HG02981 (cell line): ENCODE measurements around the gene ZFYVE28.

Experiments
- ATAC-seq: cut with Tn5 transposase; IDR thresholded peaks from one replicate; pipeline ENCODE4 v1.9.1; 2021; ENCODE audit warnings: mild to moderate bottlenecking, moderate library complexity; ENCODE audit not compliant: unreplicated experiment

The ZFYVE28 gene

DNA sequence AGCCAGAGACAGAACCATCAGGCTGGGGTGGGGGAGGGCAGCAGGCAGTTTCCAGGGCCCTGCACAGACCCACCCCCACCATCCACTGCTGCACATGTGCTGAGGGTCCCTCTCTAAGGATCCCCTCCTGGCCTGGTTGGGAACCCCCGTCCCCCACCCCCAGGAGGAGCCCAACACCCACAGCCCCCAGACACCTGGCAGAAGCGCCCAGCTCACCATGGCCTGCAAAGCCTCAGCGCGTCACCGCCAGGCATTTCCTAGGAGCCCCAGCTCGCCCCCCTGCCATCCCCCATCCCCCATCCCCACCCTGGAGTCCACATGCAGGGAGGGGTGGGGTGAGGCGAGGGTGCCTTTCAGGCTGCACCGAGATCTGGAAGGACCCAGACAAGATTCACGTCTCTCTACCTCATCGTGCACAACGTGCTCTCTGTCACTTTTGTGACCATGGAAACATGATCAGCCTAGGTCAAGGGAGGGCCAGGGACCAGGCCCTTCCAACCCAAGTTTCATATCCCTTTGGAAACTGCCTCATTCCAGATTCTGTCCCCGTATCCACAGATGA, 165.8 kb downstream of the ZFYVE28 start:
- no peak for ATAC-seq

DNA sequence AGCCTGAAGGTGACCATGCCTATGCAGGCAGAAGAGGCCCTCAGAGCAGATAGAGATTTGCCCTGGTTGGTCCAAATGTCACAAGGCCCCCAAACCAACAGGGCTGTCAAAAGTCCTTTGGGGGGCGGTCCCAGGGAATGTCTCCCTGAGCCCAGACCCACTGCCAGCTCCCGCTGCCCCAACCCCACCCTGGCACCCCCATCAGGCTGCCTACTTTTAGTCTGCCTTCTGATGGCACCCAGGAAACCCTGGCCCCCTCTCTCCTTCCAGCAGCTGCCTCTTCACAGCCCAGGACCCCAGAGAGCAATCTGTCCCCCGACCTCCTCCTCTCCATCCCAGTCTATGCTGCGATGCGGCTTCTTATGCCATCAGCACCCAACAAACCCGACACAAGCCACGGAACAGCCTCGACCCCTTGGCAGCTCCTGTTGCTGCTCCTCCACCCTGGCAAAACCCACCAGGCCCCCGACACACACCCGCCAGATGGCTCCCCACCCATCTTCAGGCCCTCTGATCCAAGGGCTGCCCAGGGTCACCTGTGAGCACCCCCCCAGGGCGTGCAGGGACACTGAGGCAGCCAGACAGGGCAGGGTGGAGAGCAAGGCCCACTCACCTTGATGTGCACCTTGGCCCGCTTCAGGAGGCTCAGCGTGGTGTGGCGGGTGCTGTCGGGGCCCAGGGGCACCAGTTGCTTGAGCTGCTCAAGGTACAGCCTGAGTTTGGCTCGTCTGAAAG, 166.5 kb downstream of the ZFYVE28 start:
- no peak for ATAC-seq

DNA sequence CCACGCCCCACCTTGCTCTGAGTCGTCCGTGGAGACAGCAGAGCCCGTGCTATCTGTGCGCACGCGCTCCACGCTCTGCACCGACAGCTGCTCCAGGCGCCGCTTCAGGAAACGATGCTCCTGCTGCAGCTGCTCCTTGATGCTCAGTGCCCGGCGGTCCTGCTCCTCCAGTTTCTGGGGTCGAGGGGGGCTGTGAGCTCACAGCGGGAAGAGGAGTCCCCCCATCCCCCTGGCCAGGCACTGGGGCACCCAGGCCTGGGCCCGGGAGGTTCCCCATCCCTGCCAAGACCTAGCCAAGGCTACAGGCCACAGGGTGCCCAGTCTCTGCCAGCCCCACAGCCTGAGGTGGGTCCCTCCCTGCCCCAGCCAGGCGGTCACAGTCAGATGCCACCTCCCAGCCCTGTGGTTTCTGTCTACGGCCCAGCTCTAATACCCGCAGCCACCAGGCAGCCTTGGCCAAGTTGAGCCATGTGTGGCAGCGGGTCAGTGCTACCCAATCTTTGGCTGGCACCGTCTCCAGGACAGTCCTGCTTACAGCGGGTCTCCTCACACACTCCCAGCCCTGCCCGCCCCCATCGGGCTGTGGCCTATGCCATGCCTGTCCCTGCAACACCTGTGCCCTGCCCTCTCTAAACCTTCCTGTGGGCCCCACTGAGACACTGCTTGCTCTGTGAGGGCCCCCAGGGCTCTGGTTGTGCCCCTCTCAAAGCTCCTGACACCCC, 167.2 kb downstream of the ZFYVE28 start:
- ATAC-seq: no peak

DNA sequence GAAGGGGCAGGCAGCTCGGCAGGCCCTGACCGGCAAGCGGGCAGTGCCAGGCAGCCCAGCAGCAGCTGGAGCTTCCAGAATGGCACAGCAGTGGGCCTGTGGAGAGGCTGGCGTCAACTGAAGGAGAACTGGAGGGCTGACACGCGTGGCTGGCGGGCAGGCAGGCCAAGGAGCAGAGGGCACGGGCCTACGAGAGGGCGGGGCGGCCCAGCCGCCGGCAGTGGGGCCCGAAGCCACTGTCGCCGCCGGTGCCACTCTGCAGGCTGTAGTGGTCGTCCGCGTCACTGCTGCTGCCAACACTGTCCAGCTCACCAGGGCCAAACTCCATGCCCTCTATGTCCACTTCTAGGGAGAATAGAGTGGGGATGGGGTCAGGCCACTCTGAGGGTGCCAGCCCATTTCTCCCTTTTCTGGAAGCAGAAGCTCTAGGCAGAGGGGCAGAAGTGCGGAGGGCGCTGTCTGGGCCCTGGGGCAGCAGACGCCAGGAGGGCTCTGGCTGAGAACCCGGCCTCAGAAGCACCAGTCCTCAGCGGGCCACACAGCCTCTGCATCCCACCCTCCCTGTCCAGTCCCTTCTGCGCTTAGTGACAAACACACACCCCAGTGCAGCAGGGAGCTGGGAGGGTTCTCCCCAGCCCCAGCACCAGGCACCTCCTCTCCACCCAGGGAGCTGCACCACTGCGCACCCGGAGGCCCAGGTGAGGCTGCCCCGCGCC, 167.9 kb downstream of the ZFYVE28 start:
- no peak for ATAC-seq

DNA sequence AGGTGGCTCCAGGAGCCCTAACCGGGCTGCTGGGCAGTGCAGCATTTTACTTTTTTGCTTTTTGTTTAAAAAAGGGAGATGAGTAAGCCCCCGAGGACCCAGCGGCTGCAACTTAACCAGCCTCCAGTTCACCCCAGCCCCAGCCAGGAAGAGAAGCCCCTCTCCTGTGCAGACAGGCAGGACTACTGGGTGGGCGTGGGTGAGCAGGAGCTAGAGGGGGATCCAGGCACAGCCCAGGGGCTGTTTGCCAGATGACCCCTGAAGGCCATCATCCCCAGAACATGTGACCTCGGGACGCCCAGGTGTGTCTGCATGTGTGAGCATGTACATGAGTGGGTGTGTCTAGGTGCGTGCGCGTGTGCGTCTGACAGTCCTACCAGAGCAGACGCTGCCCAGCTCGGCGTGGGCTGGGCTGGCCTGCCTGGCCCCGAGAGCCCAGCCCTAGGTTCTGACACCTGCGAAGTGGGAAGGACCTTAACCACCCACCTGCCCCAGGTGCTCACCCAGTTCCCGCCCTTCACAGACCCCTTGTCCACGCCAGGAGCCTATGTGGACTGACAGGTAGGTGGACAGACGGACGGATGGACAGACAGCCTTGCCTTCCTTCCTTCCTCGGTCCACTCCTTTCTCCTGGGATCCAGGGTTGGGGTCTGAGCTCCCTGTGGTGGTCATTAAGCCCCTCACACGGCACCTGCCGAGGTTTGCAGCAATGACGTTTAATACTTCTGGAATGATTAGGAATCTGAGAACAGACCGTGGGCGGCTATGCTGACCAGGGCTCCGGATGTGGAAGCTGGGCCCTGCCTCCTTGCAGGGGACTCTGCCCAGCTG, 168.7 kb downstream of the ZFYVE28 start:
- ATAC-seq: no peak

DNA sequence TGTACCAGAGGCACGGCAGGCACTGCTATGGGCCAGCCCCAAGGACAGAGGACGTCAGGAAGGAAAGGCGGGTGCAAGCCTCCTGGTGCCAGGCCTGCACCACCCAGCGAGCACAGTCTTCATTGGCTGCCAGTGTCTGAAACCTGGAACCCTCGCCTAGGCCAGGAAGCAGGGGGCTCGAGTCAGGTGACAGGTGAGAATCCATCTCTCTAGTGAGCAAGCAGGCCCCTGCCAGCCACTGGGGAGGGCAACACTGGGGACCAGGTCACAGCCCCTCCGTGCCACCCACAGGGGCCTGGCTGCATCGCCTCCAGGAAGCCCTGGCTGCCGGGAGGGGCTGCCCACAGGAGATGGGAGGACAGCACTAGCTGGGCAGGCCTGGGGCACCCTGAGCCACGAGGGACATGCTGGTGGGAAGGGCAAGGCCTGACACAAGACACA, 169.6 kb downstream of the ZFYVE28 start:
- ATAC-seq: no peak

DNA sequence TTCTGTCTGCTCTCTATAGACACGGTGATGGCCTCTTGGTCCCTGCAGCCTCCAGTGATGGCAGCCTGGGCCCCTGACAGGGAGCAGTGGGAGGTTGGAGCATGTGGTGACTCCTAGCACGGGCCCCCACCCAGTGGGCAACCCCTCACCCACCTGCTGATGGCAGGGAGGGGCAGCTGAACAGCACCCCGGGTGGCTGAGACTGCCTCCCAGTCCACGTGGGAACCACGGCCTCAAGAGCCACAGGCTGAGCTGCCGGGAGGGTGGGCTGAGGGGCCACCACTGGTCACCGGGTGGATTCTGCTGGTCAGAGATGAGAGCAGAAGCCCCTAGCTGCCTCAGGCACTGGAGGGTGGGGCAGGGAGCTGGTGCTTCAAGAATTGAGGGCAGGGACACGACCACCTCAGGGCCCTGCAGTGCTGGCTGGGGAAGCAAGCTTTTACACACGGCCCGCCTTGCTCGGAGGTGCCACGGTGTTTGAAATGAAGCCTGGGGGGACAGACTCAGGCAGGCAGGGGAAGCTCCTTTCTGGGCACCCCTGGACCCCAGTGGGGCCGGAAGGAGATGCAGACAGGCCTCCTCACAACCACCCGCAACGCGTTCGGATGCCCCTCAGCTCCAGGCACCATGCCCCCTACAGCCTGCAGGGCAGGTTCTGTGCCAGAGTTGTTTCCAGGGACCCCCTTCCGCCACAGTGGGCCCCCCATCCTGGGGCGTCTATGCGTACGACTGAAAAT, 170.2 kb downstream of the ZFYVE28 start:
- ATAC-seq: no peak

DNA sequence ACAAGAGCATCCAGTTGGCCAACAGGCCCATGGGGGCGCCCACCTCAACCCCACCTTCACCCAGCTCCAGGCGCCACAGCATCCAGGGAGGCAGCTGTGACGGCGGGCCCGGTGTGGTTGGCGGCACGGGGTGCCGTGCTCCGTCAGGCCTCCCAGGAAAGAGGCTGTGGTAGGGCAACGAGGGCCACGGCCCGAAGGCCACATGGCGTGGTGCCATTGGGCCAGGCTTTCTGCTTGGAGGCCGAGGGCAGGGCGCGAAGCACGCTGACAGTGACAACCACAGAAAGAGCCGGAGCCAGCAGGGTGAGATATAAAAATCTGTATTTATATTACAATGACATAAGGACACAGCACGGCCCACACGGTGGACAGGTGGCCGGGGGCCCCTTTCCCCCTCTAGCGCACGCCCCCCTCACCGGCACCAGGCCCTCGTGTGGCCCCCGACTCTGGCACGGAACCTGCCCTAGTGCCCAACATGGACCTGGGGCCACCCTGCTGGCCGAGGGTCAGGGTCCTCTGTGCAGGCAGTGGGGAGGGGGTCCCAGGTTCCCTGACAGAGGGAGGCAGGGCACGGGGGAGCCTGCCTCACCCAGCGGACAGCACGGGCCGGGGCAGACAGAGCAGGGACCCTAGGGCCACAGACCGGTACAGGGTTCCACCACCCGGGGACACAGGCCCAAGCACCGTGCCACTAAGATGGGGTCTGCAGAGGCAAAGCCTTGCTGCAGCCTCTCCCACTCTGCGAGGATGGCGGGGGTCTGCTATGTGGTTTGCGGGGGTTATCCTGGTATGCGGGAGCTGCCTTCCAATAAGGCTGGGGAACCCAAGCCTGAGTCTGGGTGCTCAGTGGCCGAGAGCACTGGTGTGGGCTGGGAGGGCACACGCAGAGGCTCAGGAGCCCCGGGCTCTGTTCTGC, 171.1 kb downstream of the ZFYVE28 start:
- ATAC-seq: no peak

DNA sequence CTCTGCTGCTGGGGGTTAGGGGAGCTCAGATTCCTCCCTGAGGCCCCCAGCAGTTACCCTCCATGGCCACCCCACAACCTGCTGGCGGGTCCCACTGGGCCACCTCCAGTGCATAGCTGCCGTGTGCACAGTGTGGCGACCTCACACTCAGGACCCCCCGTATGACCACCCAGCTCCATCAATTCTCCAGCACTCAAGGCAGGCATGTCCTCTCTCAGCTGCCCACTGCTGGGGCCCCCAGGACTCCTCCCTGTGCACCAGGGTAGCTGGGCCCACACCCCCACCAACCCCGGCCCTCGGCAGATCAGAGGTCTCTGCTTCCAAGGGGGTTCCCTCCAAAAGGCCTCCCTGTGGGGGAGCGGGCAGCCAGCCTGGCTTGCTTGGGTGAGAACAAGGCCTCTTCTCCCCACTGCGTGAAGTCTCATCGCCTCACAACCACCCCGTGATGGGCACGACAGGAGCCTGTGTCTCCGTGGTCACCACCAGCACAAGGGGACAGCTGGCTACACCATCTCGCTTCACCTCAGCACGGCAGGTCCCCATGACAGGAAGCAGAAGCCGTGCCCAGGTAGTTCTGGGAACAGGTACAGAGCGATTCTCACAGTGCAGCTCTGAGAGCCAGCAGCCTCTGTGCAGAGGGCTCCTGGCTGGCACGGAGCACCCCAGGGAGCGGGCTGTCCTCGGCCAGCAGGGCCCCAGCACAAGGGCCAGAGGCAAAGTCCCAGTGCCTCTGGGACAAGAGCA, 171.9 kb downstream of the ZFYVE28 start:
- no peak for ATAC-seq

DNA sequence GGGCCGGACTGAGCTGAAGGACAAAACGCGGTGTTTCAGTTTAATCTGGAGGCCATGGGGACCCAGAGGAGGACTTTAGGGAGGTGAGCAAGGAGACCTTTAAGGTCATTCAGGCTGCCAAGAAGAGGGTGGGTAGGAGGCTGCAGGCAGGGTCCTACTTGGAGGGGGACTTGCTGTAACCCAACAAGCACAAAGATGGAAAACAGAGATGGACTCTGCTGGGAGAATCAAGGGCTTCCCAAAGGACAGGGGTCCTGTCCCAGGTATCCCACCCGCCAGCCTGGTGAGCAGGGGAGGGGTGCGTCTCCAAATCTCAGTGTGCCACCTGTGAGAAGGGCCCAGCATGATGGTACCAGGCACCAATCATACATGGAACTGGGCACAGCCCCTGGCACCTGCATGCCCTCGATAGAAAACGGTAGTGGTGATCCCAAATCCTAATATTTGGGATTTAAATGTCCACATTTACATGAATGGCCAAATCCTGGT, 172.6 kb downstream of the ZFYVE28 start:
- ATAC-seq: no peak

DNA sequence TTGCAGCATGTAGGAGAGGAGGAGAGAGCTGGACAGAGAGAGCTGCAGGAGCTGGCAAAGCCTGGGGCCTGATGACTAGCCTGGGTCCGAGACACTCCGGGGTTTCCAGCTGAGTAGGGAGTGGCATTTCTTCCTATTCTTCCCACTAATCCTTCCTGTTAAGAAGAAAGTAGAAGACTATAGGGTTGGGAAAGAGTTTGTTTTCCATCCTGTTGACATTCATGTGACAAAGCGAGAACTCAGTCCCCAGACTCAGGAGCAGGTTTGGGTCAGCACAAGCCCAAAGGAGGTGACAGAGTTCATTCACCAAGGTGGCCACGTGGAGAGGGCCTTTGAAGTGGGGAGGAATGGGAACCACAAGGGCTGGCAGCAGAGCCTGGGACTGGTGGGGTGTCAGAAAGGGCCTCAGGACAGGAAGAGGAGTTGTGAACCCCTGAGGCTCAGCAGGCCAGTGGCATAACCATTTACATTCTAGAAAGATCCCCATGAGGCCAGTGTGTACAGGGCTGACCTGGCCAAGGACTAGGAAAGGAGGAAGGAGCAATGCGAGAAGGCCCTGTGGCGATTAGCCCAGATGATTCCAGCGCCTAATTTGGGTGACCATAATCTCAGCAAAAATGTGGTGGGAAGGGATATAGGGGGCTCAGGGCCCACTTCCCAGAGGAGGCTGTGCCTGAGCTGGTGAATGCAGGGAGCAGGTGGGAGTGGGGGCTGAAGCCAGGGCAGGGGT, 173.2 kb downstream of the ZFYVE28 start:
- ATAC-seq: no peak

DNA sequence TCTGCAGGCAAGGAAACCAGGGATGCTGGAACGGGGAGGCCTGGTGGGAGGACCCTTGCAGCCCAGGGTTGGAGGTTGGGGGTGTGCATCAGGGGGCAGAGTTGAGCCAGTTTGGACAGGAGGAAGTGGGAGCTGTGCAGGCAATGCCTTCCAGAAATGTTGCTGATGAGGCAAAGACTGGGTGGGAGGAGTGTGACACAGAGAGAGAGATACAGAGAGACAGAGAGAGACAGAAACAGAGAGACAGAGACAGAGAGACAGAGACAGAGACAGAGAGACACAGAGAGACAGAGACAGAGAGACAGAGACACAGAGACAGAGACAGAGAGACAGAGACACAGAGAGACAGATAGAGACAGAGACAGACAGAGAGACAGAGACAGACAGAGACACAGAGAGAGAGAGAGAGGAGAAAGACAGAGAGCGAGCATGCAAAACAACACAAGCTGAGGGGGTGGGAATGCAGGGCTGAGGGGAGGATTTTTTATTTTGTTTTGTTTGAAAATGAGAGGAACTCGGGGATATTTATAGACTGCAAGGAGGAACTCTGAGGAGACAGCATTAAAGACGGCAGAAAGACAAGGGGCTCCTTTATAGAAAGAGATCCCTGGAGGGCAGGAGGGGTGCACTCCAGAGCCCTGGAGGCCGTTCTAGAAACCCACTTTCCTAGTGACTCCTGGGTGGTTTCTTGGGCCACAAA, 174.6 kb downstream of the ZFYVE28 start:
- ATAC-seq: no peak

DNA sequence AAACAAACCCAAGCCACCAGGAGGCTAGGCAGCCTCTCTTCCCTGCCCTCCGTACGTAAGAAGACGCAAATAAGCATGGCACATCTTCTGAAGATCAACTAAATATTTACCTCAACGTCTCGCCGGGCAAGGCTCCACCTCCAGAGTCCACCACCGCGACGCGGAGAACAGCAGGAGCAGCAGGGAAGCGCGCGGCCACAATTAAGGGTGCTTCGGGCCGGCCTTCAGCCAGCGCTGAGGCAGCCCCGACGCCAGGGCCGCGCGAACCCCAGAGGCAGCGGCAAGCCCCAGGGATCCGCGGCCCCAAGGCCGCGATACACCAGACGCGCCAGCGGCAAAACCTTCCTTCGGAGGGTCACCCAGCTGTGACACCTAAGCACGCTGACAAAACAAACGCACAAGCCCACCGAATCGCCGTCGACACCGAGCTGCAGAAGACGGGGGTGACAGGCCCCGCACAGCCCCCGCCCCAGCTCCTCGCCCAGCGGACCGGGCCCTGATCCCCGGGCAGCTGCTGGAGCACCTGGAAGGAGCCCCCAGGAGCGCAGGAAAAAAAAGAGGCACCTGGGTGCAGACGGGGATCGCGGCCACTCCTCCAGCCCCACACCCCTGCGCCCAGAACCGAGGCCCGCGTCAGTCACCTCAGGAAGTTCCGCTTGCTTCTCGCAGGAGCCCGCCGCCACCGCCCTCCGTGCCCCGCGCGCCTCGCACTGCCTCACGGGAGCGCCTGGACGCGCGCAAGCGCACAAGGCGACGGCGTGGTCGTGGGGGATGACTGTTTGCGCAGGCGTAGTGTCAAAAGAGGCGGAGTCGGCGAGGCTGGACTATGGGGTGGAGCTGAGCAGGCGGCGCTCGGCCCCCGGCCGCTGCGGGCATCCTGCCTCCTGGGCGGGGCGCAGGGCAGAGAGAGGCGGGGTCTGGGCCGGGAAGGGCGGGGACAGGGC, 176.8 kb downstream of the ZFYVE28 start, which contains the start of the genes HAUS3 and POLN:
TSS of gene HAUS3 (minus strand) at position 712 of the 944 bp plus-strand sequence. CDS start 1,175 bp downstream, outside the sequence.
TSS of gene POLN (minus strand) at position 712 of the 944 bp plus-strand sequence. CDS start 12,890 bp downstream, outside the sequence.
- peak; percentile 86 for ATAC-seq

DNA sequence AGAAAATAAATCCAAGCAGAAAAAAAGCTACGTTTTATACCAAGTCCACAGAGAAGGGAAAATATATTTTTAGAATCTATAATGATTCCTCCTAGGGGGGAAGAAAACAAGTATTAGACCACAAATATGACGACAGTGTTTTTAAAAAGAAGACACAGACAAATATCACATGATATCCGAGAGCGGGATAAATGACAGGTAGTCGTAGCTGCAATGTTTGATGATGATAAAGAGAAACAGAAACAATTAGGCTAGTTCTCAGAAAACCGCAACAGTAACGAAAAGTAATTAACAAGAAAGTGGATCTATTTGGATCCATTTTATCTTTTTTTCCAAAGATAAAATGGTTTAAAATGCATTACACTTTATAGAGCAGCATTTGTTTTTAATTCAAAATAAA, 177.4 kb downstream of the ZFYVE28 start:
- ATAC-seq: no peak

DNA sequence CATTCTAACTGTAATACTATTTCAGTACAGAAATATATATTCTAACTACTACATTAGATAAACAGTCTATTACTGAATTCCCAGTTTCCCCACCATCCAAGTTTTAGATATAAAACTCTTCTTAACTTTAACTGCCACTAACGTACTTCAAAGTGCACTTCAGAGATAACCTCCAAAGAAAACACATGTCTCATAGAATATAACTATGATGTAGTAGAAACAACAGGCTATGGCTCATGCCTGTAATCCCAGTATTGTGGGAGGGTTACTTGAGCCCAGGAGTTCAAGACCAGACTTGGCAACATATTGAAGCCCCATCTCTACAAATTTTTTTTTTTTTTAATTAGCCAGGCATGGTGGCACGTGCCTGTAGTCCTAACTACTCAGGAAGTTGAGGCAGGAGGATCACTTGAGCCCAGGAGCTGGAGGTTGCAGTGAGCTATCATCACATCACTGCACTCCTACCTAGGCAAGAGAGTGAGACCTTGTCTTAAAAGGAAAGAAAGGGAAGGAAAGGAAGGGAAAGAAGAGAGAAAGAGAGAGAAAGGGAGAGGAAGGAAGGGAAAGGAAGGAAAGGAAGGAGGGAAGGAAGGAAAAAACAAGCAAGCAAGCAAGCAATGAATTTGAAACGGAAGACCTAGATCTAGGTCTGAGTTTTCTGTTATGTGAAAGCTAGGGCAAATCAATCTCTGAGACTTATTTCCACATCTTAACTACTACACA, 181.3 kb downstream of the ZFYVE28 start:
- no peak for ATAC-seq
